ENCODE results near the gene CLN5.

DNA sequence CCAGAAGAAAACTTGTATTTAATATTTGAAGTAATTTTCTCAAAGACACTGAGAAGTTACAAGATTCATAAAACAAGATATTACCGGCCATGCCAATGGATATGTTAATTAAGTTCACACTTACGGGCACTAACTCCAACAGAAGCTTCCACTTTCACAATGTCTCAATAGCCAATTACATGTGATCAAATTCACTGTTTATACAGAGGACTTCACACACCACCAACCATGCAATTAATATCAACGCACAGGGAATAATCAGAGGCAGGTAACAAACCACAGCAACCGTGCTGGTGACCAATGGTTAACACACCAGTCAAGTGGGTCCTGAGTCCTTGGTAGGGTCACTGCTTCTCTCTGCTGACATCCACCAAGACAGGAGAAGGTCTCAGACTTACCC lies 49.5 kb upstream of the CLN5 start:
- no peak for TF ChIP-seq MAFF (IDR thresholded peaks at IDR 0.05; ENCODE audit: low read depth, low read length)
- TF ChIP-seq ZNF670 (CRISPR knock-in tag; IDR thresholded peaks at IDR 0.05; ENCODE audit: borderline replicate concordance) = no peak
- TF ChIP-seq KLF13 (CRISPR knock-in tag; IDR thresholded peaks at IDR 0.05) = no peak

Measured in HepG2 (cell line).